Measurements from ENCODE around the gene SLC30A3.

Gene SLC30A3

DNA sequence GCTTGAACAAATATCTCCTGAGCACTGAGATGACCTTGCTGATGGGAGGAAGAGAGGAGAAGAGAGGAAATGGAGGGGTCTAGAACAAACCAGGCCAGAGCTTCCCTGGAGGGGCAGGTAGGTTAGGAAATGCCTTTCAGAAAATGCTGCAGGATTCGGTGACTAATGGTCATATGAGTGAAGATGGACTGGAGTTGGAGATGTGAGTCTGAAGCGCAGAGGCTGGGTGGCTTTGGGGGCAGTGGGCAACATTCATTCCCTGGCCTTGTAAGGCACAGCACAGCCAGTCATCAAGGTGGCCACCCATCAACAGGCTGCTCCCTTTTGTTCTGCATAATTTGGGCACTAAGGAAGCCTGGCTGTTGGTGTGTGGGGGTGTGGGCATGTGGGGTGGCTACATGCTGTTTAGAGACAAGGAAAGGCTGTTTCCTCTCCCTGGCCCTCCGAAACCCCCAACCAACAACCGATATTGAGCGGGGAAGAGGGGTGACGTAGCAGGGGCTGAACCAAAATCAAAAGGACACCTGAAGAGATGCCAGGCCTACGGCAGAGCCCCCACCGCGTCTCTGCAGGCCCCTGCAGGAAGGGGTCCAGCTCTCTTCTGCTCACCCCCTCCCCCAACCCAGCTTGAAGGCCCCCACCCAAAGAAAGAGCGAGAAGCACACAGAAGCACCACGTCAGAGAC, 1.5 kb downstream of the SLC30A3 start:
- DNase-seq (ENCODE audit: low read depth, low spot score): no peak

DNA sequence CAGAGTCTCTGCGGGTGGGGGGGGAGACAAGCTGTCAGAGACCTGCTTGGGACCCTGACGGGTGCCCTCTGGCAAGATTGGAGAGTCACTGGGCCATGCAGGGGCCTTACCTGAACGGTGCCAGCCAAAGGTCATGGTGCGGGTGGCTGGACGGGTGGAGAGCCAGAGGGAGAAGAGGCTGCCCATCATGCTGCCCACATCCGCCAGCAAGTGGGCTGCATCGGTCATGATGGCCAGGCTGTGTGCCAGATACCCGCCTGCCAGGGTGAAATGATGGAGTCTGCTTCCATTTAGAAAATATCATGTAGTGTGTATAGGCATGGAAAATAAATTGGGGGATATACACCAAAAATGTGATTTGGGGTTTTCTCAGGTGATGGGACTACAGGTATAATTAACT, 4.8 kb downstream of the SLC30A3 start:
- DNase-seq (ENCODE audit: low read depth, low spot score): no peak

DNA sequence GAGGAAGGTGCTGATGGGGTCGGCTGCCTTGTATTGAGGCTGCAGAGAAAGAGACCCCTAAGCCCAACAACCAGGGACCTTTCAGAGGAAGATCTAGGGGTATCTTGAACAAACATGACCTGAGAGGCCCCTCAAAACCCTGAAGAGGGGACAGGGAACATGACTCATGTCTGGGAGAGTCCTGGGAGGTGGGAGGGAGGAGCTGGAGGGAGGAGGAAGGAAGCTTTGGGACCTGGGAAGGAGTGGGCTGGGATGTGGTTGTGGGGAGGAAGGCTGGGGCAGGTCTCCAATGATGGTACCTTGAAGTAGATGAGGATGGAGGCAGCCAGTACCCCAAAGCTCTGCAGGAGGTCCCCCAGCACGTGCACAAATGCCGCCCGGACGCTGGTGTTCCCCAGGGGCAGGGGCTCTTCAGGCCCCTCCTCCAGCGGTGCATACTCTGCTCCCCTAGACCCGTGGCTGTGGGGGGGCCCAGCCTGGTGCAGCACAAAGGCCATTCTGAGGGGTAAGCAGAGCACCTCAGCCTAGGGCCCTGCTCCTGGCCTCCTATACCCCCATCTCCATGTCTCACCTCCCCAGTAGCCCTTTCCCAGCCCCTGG, 5.9 kb downstream of the SLC30A3 start:
- DNase-seq (ENCODE audit: low read depth, low spot score): no peak

DNA sequence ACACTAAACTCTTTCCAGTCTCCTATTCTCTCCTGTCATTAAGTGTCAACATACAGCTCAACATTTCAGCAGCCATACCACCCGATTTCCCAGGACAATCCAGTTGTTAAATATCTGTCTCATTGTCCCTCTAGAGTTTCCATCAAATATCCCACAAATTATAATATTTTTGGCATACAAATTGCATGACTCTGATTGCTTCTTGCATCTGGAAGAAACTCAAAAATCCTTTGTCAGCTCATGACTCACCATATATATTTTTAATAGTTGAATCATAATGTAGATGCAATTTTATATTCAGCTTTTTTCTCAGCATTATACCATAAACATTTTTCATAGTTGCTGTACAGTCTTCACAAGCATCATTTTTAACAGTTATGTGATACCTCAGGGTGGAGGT, 7.2 kb downstream of the SLC30A3 start:
- no peak for DNase-seq (ENCODE audit: low read depth, low spot score)

DNA sequence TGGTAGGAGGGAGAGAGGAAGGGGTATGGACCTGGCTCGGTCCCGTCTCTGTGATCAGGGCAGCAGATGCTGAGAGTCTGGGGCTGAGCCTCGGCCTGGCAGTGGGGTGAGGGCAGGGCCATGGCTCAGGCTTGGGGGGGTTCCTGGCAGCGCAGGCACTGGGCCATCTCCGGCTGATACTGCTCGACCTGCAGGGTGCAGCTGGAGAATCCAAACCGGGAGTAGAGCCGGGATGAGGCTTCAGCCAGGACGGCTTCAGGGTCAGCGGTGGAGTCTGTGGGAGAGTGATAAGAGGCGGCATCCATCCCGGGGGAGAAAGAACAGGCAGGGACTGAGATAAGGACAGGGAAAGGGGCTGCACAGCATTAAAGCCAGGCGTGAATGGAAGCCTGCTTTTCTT, 7.7 kb downstream of the SLC30A3 start:
- DNase-seq (ENCODE audit: low read depth, low spot score): no peak

DNA sequence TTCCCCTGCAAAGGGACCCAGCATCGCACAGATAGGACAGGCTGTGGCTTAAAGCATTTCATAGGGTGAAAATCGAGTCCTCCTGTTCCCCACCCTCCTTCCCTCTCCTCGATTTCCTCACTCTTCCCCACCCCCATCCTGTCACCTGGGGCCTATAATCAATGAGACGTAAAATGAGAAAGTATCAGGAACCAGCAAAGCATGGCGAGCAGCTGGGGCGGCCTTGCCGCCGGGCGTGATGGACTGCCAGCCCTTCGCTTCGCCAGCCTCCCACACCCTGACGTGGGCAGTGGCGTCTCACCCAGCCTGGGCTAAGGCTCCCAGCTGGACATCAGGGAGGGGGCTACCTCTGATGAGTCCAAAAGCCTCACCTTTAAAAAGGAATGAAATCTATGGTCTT, 11.1 kb downstream of the SLC30A3 start:
- no peak for DNase-seq (ENCODE audit: low read depth, low spot score)

DNA sequence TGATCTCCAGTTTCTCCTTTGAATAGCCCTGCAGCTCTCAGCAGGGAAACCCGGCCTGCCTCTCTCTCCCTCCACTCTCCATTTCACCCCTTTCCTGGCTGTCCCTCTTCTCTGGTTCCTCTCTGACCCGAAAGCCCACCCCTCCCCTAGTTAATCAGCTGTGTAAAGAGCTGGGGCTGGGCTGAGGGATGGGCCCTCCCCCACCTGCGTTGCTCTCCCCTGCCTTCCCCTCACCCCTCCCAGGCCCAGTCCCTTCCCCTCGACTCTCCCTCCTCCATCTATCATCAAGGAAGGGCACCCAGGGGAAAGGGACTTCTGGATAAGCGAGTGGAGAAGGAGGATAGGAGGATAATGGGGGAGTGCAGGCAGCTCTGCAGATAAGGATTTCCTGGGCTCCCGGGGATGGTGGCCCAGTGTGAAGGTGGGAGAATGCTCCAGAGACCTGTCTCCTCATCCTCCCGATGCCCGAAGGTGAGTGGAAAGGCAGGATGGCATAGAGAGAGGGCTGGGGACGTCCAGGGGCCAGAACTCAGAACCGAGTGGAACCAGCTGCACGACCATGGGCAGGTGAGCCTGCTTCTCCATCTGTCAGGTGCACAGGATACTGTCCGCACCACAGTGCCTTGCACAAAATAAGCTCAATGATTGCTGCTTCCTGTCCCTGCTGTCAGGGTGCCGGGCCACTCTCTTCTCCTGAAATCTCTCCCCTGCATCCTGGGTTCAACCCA, 12.0 kb downstream of the SLC30A3 start:
- DNase-seq (ENCODE audit: low read depth, low spot score): no peak

DNA sequence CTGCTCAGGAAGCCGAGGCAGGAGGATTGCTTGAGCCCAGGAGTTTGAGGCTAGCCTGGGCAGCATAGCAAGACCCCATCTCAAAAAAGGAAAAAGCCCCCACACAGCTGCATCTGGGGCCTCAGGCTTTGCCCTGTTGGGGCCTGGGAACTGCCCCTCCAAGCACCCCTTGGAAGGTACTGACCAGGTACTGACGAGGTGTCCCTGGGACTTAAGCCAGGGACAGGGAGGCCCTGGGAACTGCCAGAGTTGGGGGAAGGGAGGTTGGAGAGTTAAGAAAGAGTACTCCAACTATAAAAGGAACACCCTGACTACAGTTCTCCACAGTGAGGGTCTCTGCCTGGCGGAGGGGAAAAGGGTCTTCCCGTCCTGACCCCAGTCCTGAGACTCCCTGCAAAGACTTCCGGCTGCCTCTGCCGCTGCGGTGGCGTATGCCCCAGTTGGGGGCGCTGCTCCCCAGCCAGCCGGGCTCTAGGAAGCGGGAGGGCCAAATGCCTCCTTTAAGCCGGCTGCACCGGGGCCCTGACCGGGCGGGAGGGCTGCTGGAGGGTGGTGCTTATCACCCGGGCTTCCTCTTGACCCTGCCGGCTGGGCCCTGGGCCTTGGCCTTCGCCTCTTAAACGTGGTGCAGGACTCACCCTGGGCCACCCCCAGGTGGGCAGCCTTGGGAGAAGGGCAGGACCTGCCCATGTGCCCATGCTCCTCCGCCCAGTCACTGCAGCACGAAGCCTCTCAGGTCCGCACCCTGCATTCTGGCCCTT, 12.8 kb downstream of the SLC30A3 start:
- DNase-seq (ENCODE audit: low read depth, low spot score): no peak

DNA sequence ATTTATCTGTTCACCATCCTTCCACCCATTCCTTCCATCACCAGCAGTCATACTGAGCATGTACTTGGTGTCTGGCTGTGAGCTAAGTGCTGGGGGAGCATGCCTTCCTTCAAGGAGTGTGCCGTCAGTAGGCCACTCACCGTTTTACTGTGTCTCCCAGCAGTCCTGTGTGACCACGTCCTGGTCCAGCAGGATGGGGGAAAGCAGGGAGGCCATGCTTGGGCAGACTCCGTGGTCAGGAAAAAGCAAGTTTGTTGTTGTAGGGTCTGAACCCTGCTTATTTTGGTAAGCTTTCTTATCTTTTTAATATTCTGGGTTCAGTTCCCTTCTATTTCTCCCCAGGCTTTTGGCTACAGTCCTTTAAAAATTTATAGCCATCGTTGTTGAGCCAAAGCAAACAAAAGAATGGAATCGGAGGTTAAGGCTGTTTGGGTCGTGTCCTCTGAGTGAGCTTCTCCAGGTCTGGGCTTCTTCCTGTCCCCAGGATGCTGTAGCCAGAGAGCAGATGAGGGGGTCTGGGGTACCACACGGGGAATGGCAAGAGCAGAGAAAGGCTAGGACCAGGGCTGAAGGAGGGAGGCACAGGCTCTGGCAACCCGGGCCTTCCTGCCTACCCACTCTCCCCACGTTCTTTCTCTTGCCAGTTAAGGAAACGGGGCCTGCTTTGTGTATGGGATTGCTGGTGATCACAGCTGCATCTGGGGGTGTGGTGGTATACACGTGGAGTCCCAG, 13.5 kb downstream of the SLC30A3 start:
- no peak for DNase-seq (ENCODE audit: low read depth, low spot score)

DNA sequence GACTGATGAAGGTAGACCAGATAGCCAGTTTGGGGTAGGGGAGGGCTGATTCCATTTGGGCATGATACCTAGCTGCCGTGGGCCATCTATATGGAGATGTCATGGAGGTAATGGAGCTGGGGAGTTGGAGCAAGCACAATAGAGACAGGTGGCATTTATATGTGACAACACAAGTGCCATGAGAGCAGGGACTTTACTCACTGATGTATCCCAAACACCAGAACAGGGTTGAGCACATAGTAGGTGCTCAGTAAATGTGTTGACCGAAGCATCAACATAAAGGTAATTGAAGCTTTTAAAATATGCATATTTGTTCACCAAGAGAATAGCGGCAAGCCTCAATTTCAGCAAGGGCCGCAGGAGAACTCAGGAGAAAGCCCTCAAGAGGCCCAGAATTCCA, 15.0 kb downstream of the SLC30A3 start:
- DNase-seq (ENCODE audit: low read depth, low spot score): no peak

DNA sequence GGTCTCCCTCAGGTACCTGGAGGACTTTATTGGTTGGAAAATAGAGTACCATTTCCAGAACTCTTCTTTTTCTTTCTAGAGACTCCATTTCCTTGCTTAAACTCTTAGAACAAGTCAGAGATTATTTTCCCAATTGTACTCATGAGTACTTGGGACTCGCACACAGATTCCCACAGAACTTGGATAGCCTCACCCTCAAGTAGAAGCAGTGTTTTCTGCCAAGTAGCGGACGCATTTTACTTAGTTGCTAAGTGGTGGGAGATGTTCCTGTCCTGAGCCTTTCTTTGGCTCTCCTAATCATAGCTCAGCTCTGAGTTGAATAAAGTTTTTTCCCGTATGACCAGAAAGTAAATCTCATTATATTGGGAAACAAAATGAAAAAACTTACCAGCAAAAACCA, 17.2 kb downstream of the SLC30A3 start:
- no peak for DNase-seq (ENCODE audit: low read depth, low spot score)

DNA sequence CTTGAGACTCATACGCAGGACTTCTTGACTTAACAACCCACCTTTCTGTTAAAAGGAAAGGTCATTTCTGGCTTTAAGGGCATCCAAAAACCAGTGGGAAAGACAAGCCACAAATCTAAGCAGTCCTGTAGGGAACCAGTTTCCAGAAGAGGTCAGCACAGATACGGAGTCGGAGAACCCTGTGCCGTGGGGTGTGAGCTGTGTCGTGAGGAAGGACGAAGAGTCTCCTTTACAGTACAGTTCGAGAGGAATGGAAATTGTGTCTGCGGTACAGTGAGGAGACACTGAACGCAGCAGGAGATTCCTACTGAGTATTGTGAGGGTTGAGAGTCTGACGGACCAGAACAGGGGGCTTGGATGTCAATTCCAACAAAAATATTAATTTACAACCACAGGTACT, 17.7 kb downstream of the SLC30A3 start:
- DNase-seq (ENCODE audit: low read depth, low spot score): no peak

DNA sequence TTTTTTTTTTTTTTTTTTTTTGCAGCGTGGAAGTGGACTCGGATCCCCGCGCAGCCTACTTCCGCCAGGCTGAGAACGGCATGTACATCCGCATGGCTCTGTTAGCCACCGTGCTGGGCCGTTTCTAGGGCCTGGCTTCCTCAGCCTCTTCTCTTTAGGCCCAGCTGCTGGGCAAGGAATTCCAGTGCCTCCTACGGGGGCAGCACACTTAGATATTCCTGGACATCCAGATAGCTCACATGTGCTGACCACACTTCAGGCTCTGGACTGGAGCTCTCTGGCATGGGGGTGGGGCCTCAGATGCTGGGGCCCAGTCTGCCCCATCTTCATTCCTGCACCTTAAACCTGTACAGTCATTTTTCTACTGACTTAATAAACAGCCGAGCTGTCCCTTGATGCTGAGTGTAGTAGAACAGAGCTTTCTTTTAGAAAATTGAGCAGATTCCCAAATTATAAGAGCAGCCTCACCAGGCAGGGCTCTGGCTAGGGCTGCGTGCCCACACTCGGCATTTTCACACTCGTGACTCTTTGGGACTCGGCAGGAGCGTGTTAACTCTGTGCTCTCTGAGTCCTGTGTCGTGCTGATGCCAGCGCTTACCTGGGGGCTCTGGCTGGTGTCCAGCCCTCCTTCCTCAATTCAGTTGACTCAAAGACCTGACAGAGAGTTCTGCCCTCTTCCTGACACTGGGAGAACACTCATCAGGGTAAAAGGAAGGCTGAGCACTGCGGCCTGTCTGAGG, 19.3 kb downstream of the SLC30A3 start:
- no peak for DNase-seq (ENCODE audit: low read depth, low spot score)

DNA sequence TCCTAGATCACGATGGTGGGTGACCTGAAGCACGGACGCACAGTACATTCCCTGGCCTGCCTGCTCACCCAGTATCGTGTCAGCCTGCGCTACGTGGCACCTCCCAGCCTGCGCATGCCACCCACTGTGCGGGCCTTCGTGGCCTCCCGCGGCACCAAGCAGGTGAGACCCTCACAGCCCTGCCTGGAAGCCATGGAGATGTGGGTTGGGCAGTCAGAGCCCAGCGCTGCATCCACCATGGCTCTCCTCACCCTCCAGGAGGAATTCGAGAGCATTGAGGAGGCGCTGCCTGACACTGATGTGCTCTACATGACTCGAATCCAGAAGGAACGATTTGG, 20.3 kb downstream of the SLC30A3 start:
- no peak for DNase-seq (ENCODE audit: low read depth, low spot score)

DNA sequence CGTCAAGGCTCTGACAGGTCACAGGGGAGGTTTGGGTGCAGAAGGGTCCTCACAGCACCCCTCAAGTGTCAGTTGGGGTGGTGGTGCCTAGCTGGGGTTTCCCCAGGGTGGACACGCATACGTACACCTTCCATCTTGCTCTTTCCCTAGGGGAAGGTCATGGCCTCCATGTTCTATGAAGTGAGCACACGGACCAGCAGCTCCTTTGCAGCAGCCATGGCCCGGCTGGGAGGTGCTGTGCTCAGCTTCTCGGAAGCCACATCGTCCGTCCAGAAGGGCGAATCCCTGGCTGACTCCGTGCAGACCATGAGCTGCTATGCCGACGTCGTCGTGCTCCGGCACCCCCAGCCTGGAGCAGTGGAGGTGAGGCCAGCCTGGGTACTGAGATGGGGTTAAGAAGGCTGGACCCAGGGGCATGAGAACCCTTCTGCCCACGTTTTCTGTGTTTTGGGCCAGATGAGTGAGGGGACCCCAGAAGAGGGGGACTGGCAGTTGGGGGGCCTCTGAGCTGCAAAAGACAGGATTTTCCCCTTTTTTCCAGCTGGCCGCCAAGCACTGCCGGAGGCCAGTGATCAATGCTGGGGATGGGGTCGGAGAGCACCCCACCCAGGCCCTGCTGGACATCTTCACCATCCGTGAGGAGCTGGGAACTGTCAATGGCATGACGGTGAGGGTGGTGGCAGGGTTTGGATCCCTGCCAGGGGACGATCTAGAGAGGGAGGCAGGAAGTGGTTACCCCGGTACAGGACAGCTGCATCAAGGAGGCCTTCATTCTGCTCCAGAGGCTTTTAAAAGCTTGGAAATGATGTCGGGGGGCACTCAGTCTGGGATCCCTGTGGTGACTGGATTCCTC, 20.9 kb downstream of the SLC30A3 start:
- no peak for DNase-seq (ENCODE audit: low read depth, low spot score)

DNA sequence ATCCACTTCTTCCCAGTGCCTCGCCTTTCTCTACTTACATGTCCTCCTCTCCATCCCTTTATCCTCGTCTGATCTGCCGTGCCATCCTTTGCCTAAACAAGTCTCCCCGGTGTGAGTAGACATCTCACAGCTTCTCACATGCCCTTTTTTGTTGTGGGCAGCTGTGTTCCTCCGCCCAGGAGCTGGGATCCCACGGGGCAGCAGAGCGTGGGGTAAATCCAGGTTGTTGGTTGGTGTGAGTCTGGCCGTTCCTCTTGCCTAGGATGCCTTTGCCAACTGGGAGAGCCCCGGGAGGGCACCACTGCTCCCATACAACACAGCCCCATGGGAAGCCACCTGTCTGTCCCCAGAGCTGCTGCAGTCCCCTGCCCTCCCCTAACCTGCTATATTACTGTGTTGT, 22.4 kb downstream of the SLC30A3 start:
- no peak for DNase-seq (ENCODE audit: low read depth, low spot score)

DNA sequence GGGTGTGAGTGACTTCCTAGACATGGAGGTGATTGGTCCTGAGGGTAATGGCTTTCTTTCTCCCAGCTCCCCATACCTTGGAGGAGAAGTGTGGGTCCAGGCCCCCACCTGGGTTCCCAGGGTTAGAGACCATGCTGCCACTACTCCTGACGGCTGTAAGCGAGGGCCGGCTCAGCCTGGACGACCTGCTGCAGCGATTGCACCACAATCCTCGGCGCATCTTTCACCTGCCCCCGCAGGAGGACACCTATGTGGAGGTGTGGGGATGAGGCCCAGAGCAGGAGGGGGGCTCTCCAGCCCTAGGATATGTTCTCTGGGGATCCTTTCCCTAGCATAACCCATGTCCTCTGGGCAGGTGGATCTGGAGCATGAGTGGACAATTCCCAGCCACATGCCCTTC, 23.9 kb downstream of the SLC30A3 start:
- DNase-seq (ENCODE audit: low read depth, low spot score): no peak

DNA sequence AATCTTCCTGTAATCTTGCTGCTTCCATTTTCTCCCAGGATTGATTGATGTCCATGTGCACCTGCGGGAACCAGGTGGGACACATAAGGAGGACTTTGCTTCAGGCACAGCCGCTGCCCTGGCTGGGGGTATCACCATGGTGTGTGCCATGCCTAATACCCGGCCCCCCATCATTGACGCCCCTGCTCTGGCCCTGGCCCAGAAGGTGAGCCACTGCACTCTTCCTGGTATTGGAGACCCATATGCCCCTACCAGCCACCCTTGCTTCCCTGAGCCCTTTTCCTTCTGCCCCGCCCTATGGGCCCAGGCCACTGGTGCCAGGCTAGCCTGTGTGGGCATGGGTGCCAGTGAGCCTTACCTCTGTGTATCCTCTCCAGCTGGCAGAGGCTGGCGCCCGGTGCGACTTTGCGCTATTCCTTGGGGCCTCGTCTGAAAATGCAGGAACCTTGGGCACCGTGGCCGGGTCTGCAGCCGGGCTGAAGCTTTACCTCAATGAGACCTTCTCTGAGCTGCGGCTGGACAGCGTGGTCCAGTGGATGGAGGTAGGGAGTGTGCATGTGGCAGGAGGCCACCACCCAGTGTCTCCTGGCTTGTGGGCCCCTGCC, 25.4 kb downstream of the SLC30A3 start:
- DNase-seq (ENCODE audit: low read depth, low spot score): no peak

DNA sequence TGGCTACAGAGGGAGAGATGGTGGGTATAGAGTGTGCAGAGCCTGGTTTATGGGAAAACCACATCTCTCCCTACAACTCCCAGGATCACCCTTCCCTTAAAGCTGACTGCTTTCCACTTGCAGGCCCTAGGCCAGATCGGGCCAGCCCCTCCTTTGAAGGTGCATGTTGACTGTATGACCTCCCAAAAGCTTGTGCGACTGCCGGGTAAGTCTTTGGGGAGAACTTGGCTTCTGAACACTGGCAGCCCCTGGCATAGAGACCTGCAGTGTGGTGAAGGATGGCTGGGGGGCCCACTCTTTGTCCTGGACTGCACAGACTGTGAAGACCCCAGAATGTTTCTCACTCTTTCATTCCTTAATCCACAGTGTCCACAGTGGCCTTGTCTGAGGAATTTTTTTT, 26.2 kb downstream of the SLC30A3 start:
- no peak for DNase-seq (ENCODE audit: low read depth, low spot score)

DNA sequence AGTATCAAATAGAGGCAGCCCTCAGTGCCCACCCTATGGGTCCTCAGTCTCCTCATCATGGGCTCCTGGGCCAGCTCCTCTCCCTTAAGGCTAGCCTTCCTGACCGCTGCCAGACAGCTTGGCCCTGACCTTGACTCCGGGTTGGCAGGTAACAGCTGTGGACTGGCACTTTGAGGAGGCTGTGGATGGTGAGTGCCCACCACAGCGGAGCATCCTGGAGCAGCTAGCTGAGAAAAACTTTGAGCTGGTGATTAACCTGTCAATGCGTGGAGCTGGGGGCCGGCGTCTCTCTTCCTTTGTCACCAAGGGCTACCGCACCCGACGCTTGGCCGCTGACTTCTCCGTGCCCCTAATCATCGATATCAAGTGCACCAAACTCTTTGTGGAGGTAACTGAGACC, 26.7 kb downstream of the SLC30A3 start:
- DNase-seq (ENCODE audit: low read depth, low spot score): no peak
